ENCODE results near the gene FHIT.

DNA sequence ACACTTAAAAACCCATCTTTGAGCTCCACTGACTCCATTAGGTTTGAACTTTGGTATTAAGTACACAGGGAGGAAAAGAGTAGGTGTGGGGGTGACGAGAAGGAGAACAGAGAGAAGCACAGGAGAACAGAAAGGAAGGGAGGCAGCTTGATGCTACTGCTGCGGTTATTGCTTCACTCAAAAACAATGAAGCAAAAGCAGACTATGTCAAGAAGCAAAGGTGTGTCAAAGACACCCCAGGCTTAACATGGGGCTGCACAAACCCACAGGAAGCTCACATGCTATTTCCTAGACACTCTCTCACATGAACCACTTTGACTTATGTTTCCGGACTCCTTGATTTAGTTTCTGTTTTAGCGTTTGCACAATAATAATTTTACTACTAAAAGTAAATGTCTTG is 1240.5 kb downstream of the FHIT start:
- TF ChIP-seq CTCF (IDR thresholded peaks at IDR 0.05) (no peak), FOXM1 (IDR thresholded peaks at IDR 0.05; ENCODE audit: low read depth) (no peak), MEF2A (IDR thresholded peaks at IDR 0.05; ENCODE audit: borderline replicate concordance, low read depth) (no peak), POLR2AphosphoS5 (IDR thresholded peaks at IDR 0.05; ENCODE audit: low read depth, low read length) (no peak), REST (IDR thresholded peaks at IDR 0.05; ENCODE audit: low read depth, low read length) (no peak), YY1 (IDR thresholded peaks at IDR 0.05; ENCODE audit: low read depth) (no peak), EZH2phosphoT487 (IDR thresholded peaks at IDR 0.05; ENCODE audit: borderline replicate concordance, low read depth) (no peak)
- TF ChIP-seq, protein P1, sequence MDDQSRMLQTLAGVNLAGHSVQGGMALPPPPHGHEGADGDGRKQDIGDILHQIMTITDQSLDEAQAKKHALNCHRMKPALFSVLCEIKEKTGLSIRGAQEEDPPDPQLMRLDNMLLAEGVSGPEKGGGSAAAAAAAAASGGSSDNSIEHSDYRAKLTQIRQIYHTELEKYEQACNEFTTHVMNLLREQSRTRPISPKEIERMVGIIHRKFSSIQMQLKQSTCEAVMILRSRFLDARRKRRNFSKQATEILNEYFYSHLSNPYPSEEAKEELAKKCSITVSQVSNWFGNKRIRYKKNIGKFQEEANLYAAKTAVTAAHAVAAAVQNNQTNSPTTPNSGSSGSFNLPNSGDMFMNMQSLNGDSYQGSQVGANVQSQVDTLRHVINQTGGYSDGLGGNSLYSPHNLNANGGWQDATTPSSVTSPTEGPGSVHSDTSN (IDR thresholded peaks at IDR 0.05): no peak
- TF ChIP-seq, protein P2, sequence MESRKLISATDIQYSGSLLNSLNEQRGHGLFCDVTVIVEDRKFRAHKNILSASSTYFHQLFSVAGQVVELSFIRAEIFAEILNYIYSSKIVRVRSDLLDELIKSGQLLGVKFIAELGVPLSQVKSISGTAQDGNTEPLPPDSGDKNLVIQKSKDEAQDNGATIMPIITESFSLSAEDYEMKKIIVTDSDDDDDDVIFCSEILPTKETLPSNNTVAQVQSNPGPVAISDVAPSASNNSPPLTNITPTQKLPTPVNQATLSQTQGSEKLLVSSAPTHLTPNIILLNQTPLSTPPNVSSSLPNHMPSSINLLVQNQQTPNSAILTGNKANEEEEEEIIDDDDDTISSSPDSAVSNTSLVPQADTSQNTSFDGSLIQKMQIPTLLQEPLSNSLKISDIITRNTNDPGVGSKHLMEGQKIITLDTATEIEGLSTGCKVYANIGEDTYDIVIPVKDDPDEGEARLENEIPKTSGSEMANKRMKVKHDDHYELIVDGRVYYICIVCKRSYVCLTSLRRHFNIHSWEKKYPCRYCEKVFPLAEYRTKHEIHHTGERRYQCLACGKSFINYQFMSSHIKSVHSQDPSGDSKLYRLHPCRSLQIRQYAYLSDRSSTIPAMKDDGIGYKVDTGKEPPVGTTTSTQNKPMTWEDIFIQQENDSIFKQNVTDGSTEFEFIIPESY (IDR thresholded peaks at IDR 0.05; ENCODE audit: borderline replicate concordance, low read depth): no peak
- TF ChIP-seq, protein P3, sequence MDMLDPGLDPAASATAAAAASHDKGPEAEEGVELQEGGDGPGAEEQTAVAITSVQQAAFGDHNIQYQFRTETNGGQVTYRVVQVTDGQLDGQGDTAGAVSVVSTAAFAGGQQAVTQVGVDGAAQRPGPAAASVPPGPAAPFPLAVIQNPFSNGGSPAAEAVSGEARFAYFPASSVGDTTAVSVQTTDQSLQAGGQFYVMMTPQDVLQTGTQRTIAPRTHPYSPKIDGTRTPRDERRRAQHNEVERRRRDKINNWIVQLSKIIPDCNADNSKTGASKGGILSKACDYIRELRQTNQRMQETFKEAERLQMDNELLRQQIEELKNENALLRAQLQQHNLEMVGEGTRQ (IDR thresholded peaks at IDR 0.05; ENCODE audit: borderline replicate concordance, low read depth, low read length): no peak
- TF ChIP-seq, protein P4, sequence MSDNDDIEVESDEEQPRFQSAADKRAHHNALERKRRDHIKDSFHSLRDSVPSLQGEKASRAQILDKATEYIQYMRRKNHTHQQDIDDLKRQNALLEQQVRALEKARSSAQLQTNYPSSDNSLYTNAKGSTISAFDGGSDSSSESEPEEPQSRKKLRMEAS (IDR thresholded peaks at IDR 0.05; ENCODE audit: low read depth): no peak
- TF ChIP-seq, protein P5, sequence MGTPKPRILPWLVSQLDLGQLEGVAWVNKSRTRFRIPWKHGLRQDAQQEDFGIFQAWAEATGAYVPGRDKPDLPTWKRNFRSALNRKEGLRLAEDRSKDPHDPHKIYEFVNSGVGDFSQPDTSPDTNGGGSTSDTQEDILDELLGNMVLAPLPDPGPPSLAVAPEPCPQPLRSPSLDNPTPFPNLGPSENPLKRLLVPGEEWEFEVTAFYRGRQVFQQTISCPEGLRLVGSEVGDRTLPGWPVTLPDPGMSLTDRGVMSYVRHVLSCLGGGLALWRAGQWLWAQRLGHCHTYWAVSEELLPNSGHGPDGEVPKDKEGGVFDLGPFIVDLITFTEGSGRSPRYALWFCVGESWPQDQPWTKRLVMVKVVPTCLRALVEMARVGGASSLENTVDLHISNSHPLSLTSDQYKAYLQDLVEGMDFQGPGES (IDR thresholded peaks at IDR 0.05; ENCODE audit: low read depth, low read length): no peak
